BLaER1 treated with 17β-estradiol and CSF1 and Interleukin-3, amounts not matched to agents 10 nM and 100 nM (cell line): Measurements from ENCODE around the gene ATP5F1D.
A peak's percentile ranks its signal among the peaks of the same experiment; 100 is the strongest.

ENCODE experiments used
- H3K27ac ChIP-seq, 11 experiments: shearing (Covaris generic); formaldehyde crosslinking; 2 replicates each; pipeline ENCODE4 v1.8.1; 2022
- H3K27me3 ChIP-seq, 11 experiments: shearing (Covaris generic); formaldehyde crosslinking; 2 replicates each; pipeline ENCODE4 v1.8.1; 2022
- H3K36me3 ChIP-seq, 11 experiments: shearing (Covaris generic); formaldehyde crosslinking; 2 replicates each; pipeline ENCODE4 v1.8.1; 2022
- H3K4me1 ChIP-seq, 10 experiments: shearing (Covaris generic); formaldehyde crosslinking; 2 replicates each; pipeline ENCODE4 v1.8.1; 2022
- H3K4me2 ChIP-seq, 11 experiments: shearing (Covaris generic); formaldehyde crosslinking; 2 replicates each; pipeline ENCODE4 v1.8.1; 2022
- H3K4me3 ChIP-seq, 10 experiments: shearing (Covaris generic); formaldehyde crosslinking; 2 replicates each; pipeline ENCODE4 v1.8.1; 2022
- H3K9ac ChIP-seq, 11 experiments: shearing (Covaris generic); formaldehyde crosslinking; 2 replicates each; pipeline ENCODE4 v1.8.1; 2022
- H3K9me3 ChIP-seq, 11 experiments: shearing (Covaris generic); formaldehyde crosslinking; replicated peaks in 1 of 11; 2 replicates each; pipeline ENCODE4 v1.8.1; 2022
- H4K20me1 ChIP-seq, 11 experiments: shearing (Covaris generic); formaldehyde crosslinking; 2 replicates each; pipeline ENCODE4 v1.8.1; 2022
- Cebpa-rat ChIP-seq, 11 experiments: shearing (Covaris generic); IDR thresholded peaks; 2 replicates each; pipeline ENCODE4 v1.8.1; 2022

ATP5F1D gene

GRCh38 chr19:1270854-1271527 is 29.4 kb downstream of the ATP5F1D start:
- no peak for TF ChIP-seq Cebpa-rat (IDR thresholded peaks at IDR 0.05)
- Histone ChIP-seq H3K9me3 (no peaks in the 10 kb centered on the region), H3K4me1 (peaks cover 69 to 83% (median 80%) of the 10 kb centered on the region in 10 experiments), H3K27ac (peak overlapping the region in 10 of 11 experiments; percentile 98 to 100 (median 99); a peak in 20 of 22 replicates), H4K20me1 (peaks cover 56 to 85% (median 65%) of the 10 kb centered on the region in 11 experiments), H3K9ac (peak overlapping the region; percentile 98 to 100 (median 99)), H3K36me3 (peaks cover 46 to 52% (median 49%) of the 10 kb centered on the region in 11 experiments), H3K4me3 (peak overlapping the region; percentile 70 to 89 (median 76)), H3K27me3 (no peaks in the 10 kb centered on the region; a peak in 3 of 22 replicates), H3K4me2 (peak overlapping the region; percentile 93 to 100 (median 99))

DNA sequence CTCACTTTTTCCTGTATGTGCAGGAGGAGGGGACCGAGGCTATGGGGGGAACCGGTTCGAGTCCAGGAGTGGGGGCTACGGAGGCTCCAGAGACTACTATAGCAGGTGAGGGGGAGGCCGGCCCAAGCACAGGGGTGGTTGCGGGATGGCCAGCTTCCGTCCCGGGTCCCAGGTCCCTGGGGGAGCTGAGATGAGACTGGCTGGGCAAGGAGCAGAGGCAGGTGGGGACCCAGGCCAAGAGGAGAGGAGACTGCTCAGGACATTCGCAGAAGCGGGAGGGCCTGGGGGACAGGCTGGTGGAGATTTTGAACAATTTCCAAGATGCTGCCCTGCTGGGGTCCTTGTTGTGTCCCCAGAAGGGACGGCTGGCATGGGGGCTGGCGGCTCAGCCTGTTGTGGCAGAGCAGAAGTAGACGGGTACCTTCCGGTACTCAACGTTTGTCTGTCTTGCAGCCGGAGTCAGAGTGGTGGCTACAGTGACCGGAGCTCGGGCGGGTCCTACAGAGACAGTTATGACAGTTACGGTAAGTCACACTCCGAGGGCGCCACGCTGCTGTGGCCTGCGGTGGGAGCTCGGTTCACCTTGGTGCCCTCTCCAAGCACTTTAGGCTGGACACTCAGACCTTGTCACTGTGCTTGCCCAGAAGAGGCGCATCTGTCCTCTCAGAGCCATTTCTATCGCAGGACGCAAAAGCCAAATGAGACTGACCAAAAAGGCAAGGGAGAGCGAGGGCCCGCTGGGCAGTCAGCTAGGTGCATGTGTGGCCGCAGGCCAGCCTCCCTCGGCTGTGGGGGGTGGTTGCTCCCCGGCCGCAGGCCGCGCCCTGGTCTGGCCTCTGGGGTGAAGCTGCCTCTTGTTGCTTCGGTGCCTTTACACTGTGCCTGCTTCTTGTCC is 30.2 kb downstream of the ATP5F1D start:
- peaks cover 69 to 83% (median 81%) of the 10 kb centered on the region in 10 experiments for H3K4me1 ChIP-seq
- H4K20me1 ChIP-seq = peaks cover 54 to 86% (median 68%) of the 10 kb centered on the region in 11 experiments
- H3K36me3 ChIP-seq = peaks cover 46 to 53% (median 49%) of the 10 kb centered on the region in 11 experiments
- H3K9ac ChIP-seq = peak overlapping the region; percentile 98 to 100 (median 99)
- peak overlapping the region; percentile 93 to 100 (median 99) for H3K4me2 ChIP-seq
- peak overlapping the region in 10 of 11 experiments; percentile 98 to 100 (median 99); a peak in 19 of 22 replicates for H3K27ac ChIP-seq
- TF ChIP-seq Cebpa-rat (IDR thresholded peaks at IDR 0.05) = no peak
- no peaks in the 10 kb centered on the region for H3K9me3 ChIP-seq
- H3K27me3 ChIP-seq = no peaks in the 10 kb centered on the region; a peak in 3 of 22 replicates
- peak overlapping the region; percentile 70 to 89 (median 76); a peak in 19 of 20 replicates for H3K4me3 ChIP-seq

DNA sequence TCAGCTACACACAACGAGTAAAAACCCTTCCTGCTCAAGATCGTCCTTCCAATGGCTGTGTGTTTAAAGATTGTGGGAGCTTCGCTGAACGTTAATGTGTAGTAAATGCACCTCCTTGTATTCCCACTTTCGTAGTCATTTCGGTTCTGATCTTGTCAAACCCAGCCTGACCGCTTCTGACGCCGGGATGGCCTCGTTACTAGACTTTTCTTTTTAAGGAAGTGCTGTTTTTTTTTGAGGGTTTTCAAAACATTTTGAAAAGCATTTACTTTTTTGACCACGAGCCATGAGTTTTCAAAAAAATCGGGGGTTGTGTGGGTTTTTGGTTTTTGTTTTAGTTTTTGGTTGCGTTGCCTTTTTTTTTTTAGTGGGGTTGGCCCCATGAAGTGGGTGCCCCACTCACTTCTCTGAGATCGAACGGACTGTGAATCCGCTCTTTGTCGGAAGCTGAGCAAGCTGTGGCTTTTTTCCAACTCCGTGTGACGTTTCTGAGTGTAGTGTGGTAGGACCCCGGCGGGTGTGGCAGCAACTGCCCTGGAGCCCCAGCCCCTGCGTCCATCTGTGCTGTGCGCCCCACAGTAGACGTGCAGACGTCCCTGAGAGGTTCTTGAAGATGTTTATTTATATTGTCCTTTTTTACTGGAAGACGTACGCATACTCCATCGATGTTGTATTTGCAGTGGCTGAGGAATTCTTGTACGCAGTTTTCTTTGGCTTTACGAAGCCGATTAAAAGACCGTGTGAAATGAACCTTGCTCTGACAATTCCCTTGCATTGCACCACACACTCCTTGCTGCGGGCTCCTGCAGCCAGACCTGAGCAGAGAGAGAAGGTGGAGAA is 31.1 kb downstream of the ATP5F1D start:
- peak overlapping the region in 4 of 10 experiments; percentile 73 to 82 (median 78); a peak in 5 of 20 replicates for H3K4me3 ChIP-seq
- peak overlapping the region; percentile 98 to 100 (median 99); a peak in 20 of 22 replicates for H3K9ac ChIP-seq
- H3K27ac ChIP-seq = peak overlapping the region in 10 of 11 experiments; percentile 20 to 100 (median 99); a peak in 15 of 22 replicates
- H3K36me3 ChIP-seq = peaks cover 47 to 61% (median 55%) of the 10 kb centered on the region in 11 experiments
- TF ChIP-seq Cebpa-rat (IDR thresholded peaks at IDR 0.05) = no peak
- peak overlapping the region; percentile 93 to 100 (median 99) for H3K4me2 ChIP-seq
- no peaks in the 10 kb centered on the region for H3K9me3 ChIP-seq
- no peaks in the 10 kb centered on the region; a peak in 3 of 22 replicates for H3K27me3 ChIP-seq
- peaks cover 55 to 86% (median 69%) of the 10 kb centered on the region in 11 experiments for H4K20me1 ChIP-seq
- H3K4me1 ChIP-seq = peaks cover 69 to 83% (median 81%) of the 10 kb centered on the region in 10 experiments

DNA sequence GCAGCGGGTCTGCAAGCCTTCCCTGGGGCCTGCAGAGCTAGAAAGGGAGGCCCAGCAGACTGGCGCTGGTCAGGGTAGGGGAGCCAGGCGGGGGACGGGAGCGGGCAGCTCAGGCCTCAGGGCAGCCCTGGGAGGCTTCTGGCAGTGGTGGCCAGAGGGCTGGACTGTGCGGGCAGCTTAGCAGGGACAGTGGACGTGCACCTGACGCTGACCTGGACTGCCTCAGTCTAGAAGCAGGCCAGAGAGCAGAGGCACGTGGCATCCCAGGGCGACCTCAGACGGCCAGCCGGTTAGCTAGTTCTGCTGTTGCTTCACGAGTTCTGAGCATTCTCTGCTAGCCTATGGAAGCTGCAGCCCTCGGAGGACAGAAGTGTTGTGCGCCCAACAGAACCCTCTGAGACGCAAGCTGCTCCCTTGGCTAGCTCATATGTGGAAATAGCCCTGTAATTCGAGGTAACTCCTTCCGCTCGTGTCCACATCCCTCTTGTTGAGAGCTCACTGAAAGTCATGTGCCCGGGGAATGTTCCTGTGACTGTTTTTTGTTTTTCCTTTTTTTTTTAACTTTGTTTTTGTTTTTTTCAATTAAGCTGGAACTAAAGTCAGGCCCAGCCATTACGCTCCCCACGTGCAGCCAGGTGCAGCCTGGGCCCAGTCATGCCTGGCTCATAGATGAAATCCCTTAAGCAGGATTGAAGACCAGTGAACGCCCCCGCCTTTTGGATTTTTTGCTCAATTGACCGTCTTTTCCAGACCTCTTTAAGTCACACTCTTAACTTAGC is 31.9 kb downstream of the ATP5F1D start:
- Histone ChIP-seq H3K4me3 (peak overlapping the region in 3 of 10 experiments; percentile 70 to 76 (median 72); a peak in 4 of 20 replicates), H3K9me3 (no peaks in the 10 kb centered on the region), H4K20me1 (peaks cover 55 to 86% (median 69%) of the 10 kb centered on the region in 11 experiments), H3K27me3 (no peaks in the 10 kb centered on the region; a peak in 1 of 22 replicates), H3K4me1 (peaks cover 61 to 81% (median 74%) of the 10 kb centered on the region in 10 experiments), H3K27ac (peak overlapping the region in 9 of 11 experiments; percentile 96 to 99 (median 99); a peak in 13 of 22 replicates), H3K4me2 (peak overlapping the region; percentile 93 to 100 (median 99)), H3K9ac (peak overlapping the region; percentile 92 to 100 (median 99); a peak in 19 of 22 replicates), H3K36me3 (peaks cover 49 to 69% (median 57%) of the 10 kb centered on the region in 11 experiments)
- TF ChIP-seq Cebpa-rat (IDR thresholded peaks at IDR 0.05) = no peak

DNA sequence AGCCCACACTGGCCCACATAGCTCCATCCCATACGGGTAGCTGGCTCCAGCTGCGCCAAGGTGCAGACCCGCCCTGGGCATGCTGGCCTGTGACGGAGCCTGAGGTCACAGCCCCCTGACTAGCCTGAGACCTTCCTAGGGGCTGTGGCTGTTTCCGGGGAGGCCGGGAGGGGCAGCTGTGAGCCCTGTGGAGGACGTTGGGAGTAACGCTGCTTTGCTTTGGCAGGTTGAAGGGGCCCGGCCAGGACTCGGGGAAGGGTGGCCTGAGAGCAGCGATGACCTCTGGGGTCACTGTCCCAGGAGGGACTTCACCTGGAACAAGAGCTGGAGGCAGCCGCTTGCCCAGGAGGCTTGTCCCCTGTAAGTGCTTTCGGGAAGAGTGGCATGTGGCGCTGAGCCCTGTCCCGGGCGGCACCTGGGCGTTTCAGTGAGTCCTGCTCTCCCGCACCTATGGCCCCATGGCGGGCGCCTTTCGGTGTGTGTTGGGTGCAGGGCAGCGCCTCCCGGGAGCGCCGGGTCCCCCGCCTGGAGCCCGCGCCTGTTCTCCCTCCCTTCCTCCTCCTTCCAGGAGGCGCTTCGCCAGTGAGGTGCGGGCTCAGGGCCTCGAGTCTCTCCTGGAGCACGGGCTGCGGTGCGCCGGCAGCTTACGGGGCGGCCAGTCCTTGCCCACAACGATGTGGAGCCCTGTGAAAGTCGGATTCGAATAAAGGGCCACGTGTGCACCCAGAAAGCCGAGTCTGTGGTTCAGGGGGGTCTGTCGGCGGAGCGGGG is 32.7 kb downstream of the ATP5F1D start:
- H3K4me1 ChIP-seq = peaks cover 56 to 77% (median 70%) of the 10 kb centered on the region in 10 experiments
- no peaks in the 10 kb centered on the region for H3K9me3 ChIP-seq
- H4K20me1 ChIP-seq = peaks cover 55 to 92% (median 76%) of the 10 kb centered on the region in 11 experiments
- no peaks in the 10 kb centered on the region; a peak in 1 of 22 replicates for H3K27me3 ChIP-seq
- H3K9ac ChIP-seq = peak overlapping the region; percentile 89 to 100 (median 99)
- peaks cover 56 to 77% (median 65%) of the 10 kb centered on the region in 11 experiments for H3K36me3 ChIP-seq
- H3K27ac ChIP-seq = peak overlapping the region; percentile 92 to 99 (median 97)
- H3K4me3 ChIP-seq = peak overlapping the region; percentile 58 to 79 (median 73)
- peak overlapping the region; percentile 93 to 100 (median 99) for H3K4me2 ChIP-seq
- TF ChIP-seq Cebpa-rat (IDR thresholded peaks at IDR 0.05) = no peak

DNA sequence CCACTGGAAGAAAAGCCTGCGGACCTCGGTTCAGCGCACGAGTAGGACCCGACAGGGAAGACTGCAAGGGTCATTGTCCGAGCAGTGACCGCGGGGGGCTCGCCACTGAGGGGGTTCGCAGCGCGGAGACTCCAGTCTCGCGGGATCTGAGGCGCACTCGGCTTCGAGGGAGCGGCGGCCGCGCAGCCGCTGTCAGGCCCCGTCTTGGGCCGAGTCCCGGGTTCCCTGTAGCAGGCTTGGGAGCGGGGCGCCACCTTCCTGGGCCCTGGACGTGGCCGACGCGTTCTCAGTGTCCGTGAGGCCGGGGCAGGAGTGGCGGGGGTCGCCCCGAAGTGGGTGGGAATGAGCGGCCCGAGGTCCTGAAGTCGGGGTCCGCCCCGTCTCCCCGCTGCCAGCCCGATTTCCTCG is 33.3 kb downstream of the ATP5F1D start:
- Histone ChIP-seq H3K4me3 (peak overlapping the region; percentile 58 to 79 (median 73)), H3K27me3 (no peaks in the 10 kb centered on the region; a peak in 1 of 22 replicates), H3K9ac (peak overlapping the region; percentile 89 to 100 (median 99)), H3K4me2 (peak overlapping the region; percentile 93 to 100 (median 99)), H3K9me3 (no peaks in the 10 kb centered on the region), H4K20me1 (peaks cover 52 to 93% (median 79%) of the 10 kb centered on the region in 11 experiments), H3K27ac (peak overlapping the region; percentile 92 to 99 (median 97)), H3K4me1 (peaks cover 55 to 77% (median 69%) of the 10 kb centered on the region in 10 experiments), H3K36me3 (peaks cover 58 to 83% (median 68%) of the 10 kb centered on the region in 11 experiments)
- no peak for TF ChIP-seq Cebpa-rat (IDR thresholded peaks at IDR 0.05)
